Measurements from ENCODE around the gene WWC1.
A peak's percentile ranks its signal among the peaks of the same experiment; 100 is the strongest.

WWC1 gene

GRCh38 chr5:168443950-168444700 is 152.7 kb downstream of the WWC1 start:
- no peak for DNase-seq (ENCODE audit: low read depth)

- no peak for DNase-seq (ENCODE audit: low read depth)
Observed at GRCh38 chr5:168446983-168447619, 155.7 kb downstream of the WWC1 start.

GRCh38 chr5:168447808-168448207 is 156.4 kb downstream of the WWC1 start:
- no peak for DNase-seq (ENCODE audit: low read depth)

DNA sequence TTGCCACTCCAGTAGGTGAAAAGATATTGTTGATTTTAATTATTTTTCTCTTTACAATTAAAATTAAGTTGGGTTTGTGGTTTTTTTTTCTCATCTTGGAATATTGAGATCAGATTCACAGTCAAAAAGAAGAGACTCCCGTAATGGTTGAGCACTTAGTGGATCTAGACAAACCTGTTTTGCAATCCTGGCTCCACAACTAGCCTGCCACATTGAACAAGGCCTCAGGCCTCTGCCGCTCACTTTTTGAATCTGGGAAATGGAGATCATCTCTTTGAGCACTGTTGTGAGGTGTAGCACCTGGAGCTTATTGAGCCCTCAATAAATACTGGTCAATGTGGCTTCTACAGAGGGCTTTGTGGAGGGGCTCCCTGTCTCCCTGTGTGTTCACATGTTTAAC is 157.7 kb downstream of the WWC1 start:
- DNase-seq (ENCODE audit: low read depth) = no peak

DNA sequence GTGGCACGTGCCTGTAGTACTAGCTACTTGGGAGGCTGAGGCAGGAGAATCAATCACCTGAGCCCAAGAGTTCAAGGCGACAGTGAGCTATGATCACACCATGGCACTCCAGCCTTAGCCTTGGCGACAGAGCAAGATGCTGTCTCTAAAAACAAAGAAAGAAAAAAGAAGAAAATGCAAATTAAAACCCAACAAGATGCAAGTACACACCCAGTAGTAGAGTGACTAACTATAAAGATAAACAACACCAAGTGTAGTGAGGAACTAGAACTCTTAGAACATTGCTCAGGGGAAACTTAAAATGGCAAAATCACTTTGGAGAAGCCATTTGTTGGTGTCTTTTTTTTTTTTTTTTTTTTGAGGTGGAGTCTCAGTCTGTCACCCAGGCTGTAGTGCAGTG is 160.1 kb downstream of the WWC1 start:
- DNase-seq (ENCODE audit: low read depth) = no peak

DNA sequence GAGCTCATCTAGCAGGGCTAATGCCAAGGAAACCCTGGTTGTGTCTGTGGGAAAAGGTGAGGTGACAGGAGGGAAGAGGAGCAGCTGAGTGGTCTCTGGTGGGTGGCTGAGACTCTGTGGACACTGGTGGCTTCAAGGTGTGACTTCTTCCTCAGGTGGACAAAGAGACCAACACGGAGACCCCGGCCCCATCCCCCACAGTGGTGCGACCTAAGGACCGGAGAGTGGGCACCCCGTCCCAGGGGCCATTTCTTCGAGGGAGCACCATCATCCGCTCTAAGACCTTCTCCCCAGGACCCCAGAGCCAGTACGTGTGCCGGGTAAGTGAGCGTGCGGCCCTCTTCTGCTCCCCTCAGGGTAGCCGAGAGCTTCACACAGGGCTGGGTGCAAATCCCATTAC is 163.8 kb downstream of the WWC1 start:
- DNase-seq (ENCODE audit: low read depth) = no peak

DNA sequence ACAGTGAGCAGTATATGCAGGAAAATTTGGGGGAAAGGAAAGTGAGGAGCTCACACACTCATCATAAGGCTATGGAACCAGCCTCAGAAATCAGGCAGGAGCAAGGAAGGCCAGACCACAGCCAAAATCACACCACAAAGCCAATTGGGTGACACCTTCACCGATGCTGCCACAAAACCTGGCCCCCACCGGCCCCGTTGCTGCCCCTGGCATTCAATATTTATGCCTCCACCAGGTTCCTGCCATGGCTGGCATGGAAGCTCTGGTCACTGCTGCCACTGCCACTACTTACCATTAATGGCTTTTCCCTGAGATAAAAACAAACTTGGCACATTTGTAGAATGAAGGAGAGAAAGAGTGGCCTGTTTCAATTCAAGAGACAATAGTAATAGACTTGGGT is 166.1 kb downstream of the WWC1 start:
- DNase-seq (ENCODE audit: low read depth) = no peak

GRCh38 chr5:168460606-168461005 is 169.2 kb downstream of the WWC1 start:
- DNase-seq (ENCODE audit: low read depth) = no peak

- DNase-seq (ENCODE audit: low read depth) = no peak
Observed at GRCh38 chr5:168463081-168463480, 171.6 kb downstream of the WWC1 start.

DNA sequence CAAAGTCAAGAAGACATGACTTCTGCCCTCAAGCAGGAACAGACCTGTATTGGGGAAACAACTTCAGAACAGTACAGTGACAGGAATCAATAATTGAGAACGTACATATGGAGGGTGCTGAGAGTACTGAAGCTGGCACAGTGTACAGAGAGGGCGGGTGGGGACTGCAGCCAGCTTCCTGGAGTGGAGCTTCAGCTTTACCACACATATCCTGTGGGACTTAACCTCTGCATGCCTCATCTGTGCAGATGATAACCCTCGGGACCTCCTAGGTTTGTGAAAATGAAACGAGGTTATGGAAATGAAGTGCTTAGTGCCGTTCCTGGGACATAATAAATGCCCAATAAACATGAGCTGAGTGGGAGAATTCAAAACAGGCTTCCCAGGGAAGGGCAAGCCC is 172.8 kb downstream of the WWC1 start:
- no peak for DNase-seq (ENCODE audit: low read depth)

- no peak for DNase-seq (ENCODE audit: low read depth)
Observed at GRCh38 chr5:168464641-168465040, 173.2 kb downstream of the WWC1 start.

GRCh38 chr5:168467755-168468330 is 176.4 kb downstream of the WWC1 start:
- no peak for DNase-seq (ENCODE audit: low read depth)

- DNase-seq (ENCODE audit: low read depth) = no peak
Observed at GRCh38 chr5:168468836-168469235, 177.4 kb downstream of the WWC1 start.

- no peak for DNase-seq (ENCODE audit: low read depth)
Observed at GRCh38 chr5:168469816-168470215, 178.4 kb downstream of the WWC1 start.

DNA sequence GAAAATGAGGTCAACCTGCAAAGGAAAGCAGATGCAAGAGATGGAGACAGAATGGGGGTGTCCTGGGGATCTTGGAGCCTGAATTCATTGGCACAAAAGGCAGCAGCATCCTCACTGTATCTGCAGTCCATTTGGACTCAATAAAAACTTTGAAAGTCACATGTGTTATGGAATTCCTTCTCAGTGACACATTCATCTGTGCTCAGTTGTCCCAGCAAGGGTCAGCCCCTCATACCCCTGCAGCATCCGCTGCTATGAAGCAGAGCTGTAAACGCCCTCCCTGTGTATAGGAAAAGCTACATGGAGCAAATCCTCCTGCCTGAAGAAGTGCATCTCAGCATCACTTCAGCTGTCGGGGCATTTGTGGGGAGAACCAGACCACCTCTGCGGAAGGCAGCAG is 180.3 kb downstream of the WWC1 start:
- DNase-seq (ENCODE audit: low read depth) = no peak

DNA sequence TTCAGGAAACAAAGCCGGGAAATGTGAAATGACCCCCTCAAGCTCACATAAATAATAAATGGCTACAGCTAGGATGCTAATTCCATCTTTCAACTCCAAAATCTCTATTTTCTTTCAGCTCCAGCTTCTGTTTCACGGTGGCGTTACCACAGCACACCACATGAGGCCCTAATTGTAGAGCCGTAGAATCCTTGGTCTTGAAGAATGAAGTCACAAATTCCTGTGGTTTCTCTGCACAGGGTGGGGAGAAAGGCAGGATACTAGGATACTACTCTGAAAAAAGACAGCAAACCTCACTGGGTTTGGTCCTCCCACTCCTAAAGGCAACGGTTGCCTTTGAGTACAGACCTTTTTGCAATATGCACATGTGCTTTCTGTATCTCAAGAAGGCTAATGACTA is 180.9 kb downstream of the WWC1 start:
- DNase-seq (ENCODE audit: low read depth) = no peak

DNA sequence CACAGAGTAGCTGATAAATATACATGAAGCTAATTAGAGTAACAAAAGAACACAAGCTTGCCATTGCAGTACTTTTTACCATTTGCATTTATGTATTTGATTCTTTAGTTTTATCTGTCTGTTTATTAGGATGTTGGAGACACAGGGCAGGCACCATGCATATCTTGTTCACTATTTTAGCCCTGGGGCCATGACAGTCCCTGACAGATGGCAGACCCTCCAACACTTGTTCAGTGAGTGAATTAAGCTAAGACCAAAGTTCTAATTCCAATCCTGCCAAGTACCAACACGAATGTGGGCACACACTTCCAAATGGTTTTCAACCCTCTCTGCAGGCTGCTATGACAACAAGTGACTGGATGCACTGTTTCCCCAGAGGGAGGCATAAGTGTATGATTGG is 182.9 kb downstream of the WWC1 start:
- DNase-seq (ENCODE audit: low read depth) = no peak

DNA sequence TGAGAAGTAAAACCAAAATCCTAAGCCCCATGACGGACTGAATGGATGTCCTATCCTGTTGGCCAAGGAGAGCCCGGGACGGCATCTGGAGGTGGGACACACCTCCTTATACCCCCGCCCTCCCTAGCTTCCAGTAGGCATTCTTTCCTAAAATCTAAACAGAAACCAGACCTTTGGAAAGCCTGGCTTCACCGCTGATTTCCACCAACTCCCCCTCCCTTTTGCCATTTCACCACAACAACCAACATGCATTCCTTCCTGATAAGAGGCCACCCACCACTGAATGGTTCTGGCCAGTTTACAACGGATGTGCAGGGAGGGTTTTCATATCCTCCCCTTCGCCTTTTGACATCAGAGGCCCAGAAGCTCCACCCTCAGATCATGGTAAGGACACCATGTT is 185.6 kb downstream of the WWC1 start:
- DNase-seq (ENCODE audit: low read depth) = peak; percentile 56

- DNase-seq (ENCODE audit: low read depth) = no peak
Observed at GRCh38 chr5:168479166-168479565, 187.7 kb downstream of the WWC1 start.

DNA sequence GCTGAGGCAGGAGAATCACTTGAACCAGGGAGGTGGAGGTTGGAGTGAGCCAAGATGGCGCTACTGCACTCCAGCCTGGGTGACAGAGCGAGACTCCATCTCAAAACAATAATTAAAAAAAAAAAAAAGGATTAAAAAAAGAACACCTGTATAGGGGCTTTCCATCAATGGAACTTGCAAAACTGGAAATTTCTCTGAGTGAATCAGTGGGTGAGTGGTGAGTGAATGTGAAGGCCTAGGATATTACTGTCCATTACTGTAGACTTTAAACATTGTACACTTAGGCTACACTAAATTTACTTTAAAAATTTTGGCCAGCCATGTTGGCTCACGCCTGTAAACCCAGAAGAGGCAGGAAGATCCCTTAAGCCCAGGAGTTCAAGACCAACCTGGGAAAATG is 189.2 kb downstream of the WWC1 start:
- no peak for DNase-seq (ENCODE audit: low read depth)

DNA sequence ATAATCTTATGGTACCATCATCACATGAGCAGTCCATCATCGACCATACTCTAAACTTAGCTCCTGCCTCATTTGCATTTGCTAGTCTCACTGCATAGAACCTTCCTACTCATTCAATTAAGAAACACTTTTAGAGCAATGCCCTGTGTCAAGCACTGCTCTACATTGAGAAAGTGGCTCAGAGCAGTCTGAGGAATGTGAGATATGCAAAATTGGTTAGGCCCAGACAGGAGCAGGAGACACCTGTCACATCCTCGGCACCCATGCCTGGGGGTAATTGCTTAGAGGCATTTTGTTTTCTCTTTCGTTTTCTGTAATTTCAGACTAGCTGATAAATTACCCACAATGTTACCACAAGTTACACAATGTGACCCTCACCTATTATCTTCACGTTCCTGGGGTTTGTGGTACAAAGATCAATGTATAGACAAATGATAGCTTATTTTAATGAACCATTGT is 189.9 kb downstream of the WWC1 start:
- DNase-seq (ENCODE audit: low read depth) = no peak

GRCh38 chr5:168482361-168482760 is 190.9 kb downstream of the WWC1 start:
- no peak for DNase-seq (ENCODE audit: low read depth)

- peak; percentile 68 for DNase-seq (ENCODE audit: low read depth)
Observed at GRCh38 chr5:168486136-168486879, 194.9 kb downstream of the WWC1 start, which contains the start of gene RARS1. RARS1 (plus strand) TSS chr5:168486471; CDS start chr5:168486499, 28 bp downstream.
